ENCODE data around the gene WBP1L. TPM values are rescaled to one million over a fixed set of nuclear protein-coding genes. Genes with fewer than 3 reads are reported as not detected.

Gene WBP1L
- total and polyA plus RNA-seq, 2 of the 13 experiments (the other 11 are each of a cell fraction or from before 2014, with no cell fraction given): 8.3 to 12.3 TPM

DNA sequence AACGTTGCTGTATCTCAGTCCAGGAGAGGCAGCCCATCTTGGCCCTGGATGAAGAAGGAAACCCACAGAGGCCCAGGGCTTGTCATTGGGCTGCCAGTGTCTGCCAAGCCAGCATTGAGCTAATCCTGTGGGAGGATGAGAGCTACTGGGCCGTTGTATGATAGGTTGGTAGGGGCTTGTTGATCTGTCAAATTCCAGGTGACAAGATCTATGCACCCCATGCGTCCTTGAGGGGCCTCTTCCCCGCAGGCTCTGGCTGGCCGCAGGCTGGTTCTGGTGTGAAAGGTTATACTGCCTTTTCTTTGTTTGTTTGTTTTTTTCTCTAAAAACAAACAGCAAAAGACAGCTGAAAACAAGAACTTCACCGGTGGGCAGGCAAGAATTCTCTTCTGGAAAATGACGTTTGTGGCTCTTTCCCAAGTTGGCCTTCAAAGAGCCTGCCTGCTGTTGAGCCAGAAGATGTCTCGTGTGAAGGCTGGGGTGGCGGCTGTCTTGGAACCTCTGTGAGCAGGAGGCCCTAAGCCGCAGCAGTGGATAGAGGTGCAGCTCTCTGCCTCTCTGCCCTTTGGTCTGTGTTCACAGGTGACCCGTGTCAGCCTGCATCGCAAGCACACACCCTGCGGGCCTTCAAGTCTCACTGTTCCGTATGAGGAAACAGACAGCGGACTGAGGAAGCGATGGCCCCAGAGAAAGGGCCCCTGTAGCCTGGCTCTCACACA is 70.1 kb downstream of the WBP1L start (continued):
- TF ChIP-seq EZH2 (conservative IDR thresholded peaks at IDR 0.05; ENCODE audit: low read depth, low read length): no peak
- peak; percentile 65; the same call in 1 of the 2 replicates for TF ChIP-seq MTA1 (CRISPR knock-in tag; IDR thresholded peaks at IDR 0.05; ENCODE audit: borderline replicate concordance)
- TF ChIP-seq RNF219 (CRISPR knock-in tag; IDR thresholded peaks at IDR 0.05): no peak
- TF ChIP-seq GATAD2A (CRISPR knock-in tag; IDR thresholded peaks at IDR 0.05): peak; percentile 72
- no peak for TF ChIP-seq ARNT2 (CRISPR knock-in tag; IDR thresholded peaks at IDR 0.05; ENCODE audit: low read depth)
- peak; percentile 46; the same call in 1 of the 2 replicates for TF ChIP-seq FOXO1 (CRISPR knock-in tag; IDR thresholded peaks at IDR 0.05)
- TF ChIP-seq ZNF317 (CRISPR knock-in tag; IDR thresholded peaks at IDR 0.05): no peak
- no peak for TF ChIP-seq ZNF329 (CRISPR knock-in tag; IDR thresholded peaks at IDR 0.05; ENCODE audit: low read depth)
- no peak for TF ChIP-seq ZIK1 (CRISPR knock-in tag; IDR thresholded peaks at IDR 0.05; ENCODE audit: borderline replicate concordance, low read depth)
- TF ChIP-seq, protein P1, sequence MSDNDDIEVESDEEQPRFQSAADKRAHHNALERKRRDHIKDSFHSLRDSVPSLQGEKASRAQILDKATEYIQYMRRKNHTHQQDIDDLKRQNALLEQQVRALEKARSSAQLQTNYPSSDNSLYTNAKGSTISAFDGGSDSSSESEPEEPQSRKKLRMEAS (IDR thresholded peaks at IDR 0.05): peak; percentile 65
- TF ChIP-seq JUN (CRISPR knock-in tag; IDR thresholded peaks at IDR 0.05): no peak
- peak; percentile 28; the same call in 1 of the 2 replicates for TF ChIP-seq BHLHE40 (IDR thresholded peaks at IDR 0.05; ENCODE audit: low read length)
- TF ChIP-seq KDM6A (CRISPR knock-in tag; IDR thresholded peaks at IDR 0.05; ENCODE audit: low read depth): 0 out of 2 replicates have a peak, but pooled peaks have one; percentile 16
- peak; percentile 44; the same call in 1 of the 2 replicates for TF ChIP-seq ZNF782 (CRISPR knock-in tag; IDR thresholded peaks at IDR 0.05; ENCODE audit: borderline replicate concordance)
- peak; percentile 67; the same call in 1 of the 2 replicates for TF ChIP-seq HDAC1 (CRISPR knock-in tag; IDR thresholded peaks at IDR 0.05)
- TF ChIP-seq ZFP91 (CRISPR knock-in tag; IDR thresholded peaks at IDR 0.05; ENCODE audit: borderline replicate concordance): no peak
- TF ChIP-seq THYN1 (CRISPR knock-in tag; IDR thresholded peaks at IDR 0.05; ENCODE audit: borderline replicate concordance, low read depth): no peak
- peak; percentile 35 for TF ChIP-seq ZNF574 (CRISPR knock-in tag; IDR thresholded peaks at IDR 0.05)
- peak; percentile 57 for TF ChIP-seq FOXA3 (CRISPR knock-in tag; IDR thresholded peaks at IDR 0.05)
- no peak for TF ChIP-seq ZC3H4 (CRISPR knock-in tag; IDR thresholded peaks at IDR 0.05; ENCODE audit: borderline replicate concordance)
- no peak for TF ChIP-seq SMC3 (IDR thresholded peaks at IDR 0.05; ENCODE audit: low read length)
- peak; percentile 11; the same call in 1 of the 2 replicates for TF ChIP-seq CREM (IDR thresholded peaks at IDR 0.05)
- no peak for TF ChIP-seq CREM (CRISPR knock-in tag; IDR thresholded peaks at IDR 0.05)
- TF ChIP-seq ERF (CRISPR knock-in tag; IDR thresholded peaks at IDR 0.05): peak; percentile 2; the same call in 1 of the 2 replicates
- TF ChIP-seq LCORL (IDR thresholded peaks at IDR 0.05): no peak
- TF ChIP-seq LCORL (CRISPR knock-in tag; IDR thresholded peaks at IDR 0.05): peak; percentile 63
